H9 (cell line): Measurements from ENCODE around the gene GP2. TPM values are rescaled to one million over a fixed set of nuclear protein-coding genes. Genes with fewer than 3 reads are reported as not detected.

Source experiments
- DNase-seq: peaks from one replicate; pipeline ENCODE4 v3.0.0-alpha.2; 2017
- H2AFZ ChIP-seq: one replicate; pipeline ENCODE4 v1.6.1; 2013; ENCODE audit warnings: mild to moderate bottlenecking, low read length, control low read depth, moderate library complexity
- H2AK5ac ChIP-seq: 2 replicates; pipeline ENCODE4 v1.6.1; 2013; ENCODE audit warnings: low read length, control low read depth, mixed read lengths; ENCODE audit not compliant: insufficient read length
- H2BK120ac ChIP-seq: one replicate; pipeline ENCODE4 v1.6.1; 2013; ENCODE audit warnings: low read depth, mild to moderate bottlenecking, low read length, control low read depth, inconsistent platforms; ENCODE audit not compliant: poor library complexity, severe bottlenecking
- H2BK12ac ChIP-seq: 2 replicates; pipeline ENCODE4 v1.6.1; 2013; ENCODE audit warnings: low read length, control low read depth, mixed read lengths, low read depth; ENCODE audit not compliant: insufficient read length
- H2BK15ac ChIP-seq: 2 replicates; pipeline ENCODE4 v1.6.1; 2013; ENCODE audit warnings: low read depth, low read length, control low read depth
- H2BK20ac ChIP-seq: one replicate; pipeline ENCODE4 v1.6.1; 2013; ENCODE audit warnings: low read depth, mild to moderate bottlenecking, low read length, control low read depth, inconsistent platforms; ENCODE audit not compliant: poor library complexity, severe bottlenecking
- H2BK5ac ChIP-seq: 2 replicates; pipeline ENCODE4 v1.6.1; 2013; ENCODE audit warnings: low read length, control low read depth, mixed read lengths; ENCODE audit not compliant: insufficient read length
- H3K14ac ChIP-seq: 2 replicates; pipeline ENCODE4 v1.6.1; 2013; ENCODE audit warnings: low read length, control low read depth; ENCODE audit not compliant: insufficient read depth
- H3K18ac ChIP-seq: 2 replicates; pipeline ENCODE4 v1.6.1; 2013; ENCODE audit warnings: low read depth, mild to moderate bottlenecking, mixed read lengths, low read length, control low read depth; ENCODE audit not compliant: insufficient read length
- H3K23ac ChIP-seq: 2 replicates; pipeline ENCODE4 v1.6.1; 2013; ENCODE audit warnings: low read length, control low read depth, mixed read lengths, low read depth; ENCODE audit not compliant: insufficient read length
- H3K23me2 ChIP-seq: 2 replicates; pipeline ENCODE4 v1.6.1; 2013; ENCODE audit warnings: low read depth, mild to moderate bottlenecking, mixed read lengths, low read length, control low read depth; ENCODE audit not compliant: insufficient read length, poor library complexity, severe bottlenecking
- H3K27ac ChIP-seq: 2 replicates; pipeline ENCODE4 v1.5.1; 2013; ENCODE audit warnings: low read length, control low read depth, mixed read lengths, low read depth; ENCODE audit not compliant: insufficient read length
- H3K27me3 ChIP-seq: 2 replicates; pipeline ENCODE4 v1.6.1; 2013; ENCODE audit warnings: low read length, control low read depth, inconsistent platforms; ENCODE audit not compliant: insufficient read depth
- H3K4ac ChIP-seq: 2 replicates; pipeline ENCODE4 v1.6.1; 2013; ENCODE audit warnings: low read depth, mild to moderate bottlenecking, control low read depth, inconsistent platforms, low read length, moderate library complexity
- H3K4me1 ChIP-seq: 2 replicates; pipeline ENCODE4 v1.6.1; 2013; ENCODE audit warnings: low read length, control low read depth, inconsistent platforms; ENCODE audit not compliant: insufficient read depth
- H3K4me2 ChIP-seq: 2 replicates; pipeline ENCODE4 v1.6.1; 2013; ENCODE audit warnings: low read length, control low read depth, mixed read lengths; ENCODE audit not compliant: insufficient read length, insufficient read depth
- H3K56ac ChIP-seq: 2 replicates; pipeline ENCODE4 v1.6.1; 2013; ENCODE audit warnings: low read depth, mild to moderate bottlenecking, mixed read lengths, low read length, control low read depth; ENCODE audit not compliant: insufficient read length
- H3K79me1 ChIP-seq: 2 replicates; pipeline ENCODE4 v1.6.1; 2013; ENCODE audit warnings: low read depth, mild to moderate bottlenecking, moderate library complexity, low read length, control low read depth, inconsistent platforms; ENCODE audit not compliant: insufficient read depth, poor library complexity, severe bottlenecking
- H3K79me2 ChIP-seq: 2 replicates; pipeline ENCODE4 v1.6.1; 2013; ENCODE audit warnings: low read length, control low read depth, inconsistent platforms; ENCODE audit not compliant: insufficient read depth
- H3K9ac ChIP-seq: 2 replicates; pipeline ENCODE4 v1.6.1; 2013; ENCODE audit warnings: low read length, control low read depth, mixed read lengths; ENCODE audit not compliant: insufficient read length; ENCODE audit errors: extremely low read depth
- H3K9me3 ChIP-seq: one replicate; pipeline ENCODE4 v1.6.1; 2013; ENCODE audit warnings: low read depth, low read length, inconsistent platforms; ENCODE audit not compliant: control insufficient read depth
- H3T11ph ChIP-seq: one replicate; pipeline ENCODE4 v1.6.1; 2013; ENCODE audit warnings: mild to moderate bottlenecking, low read length, control low read depth, inconsistent platforms
- H4K20me1 ChIP-seq: one replicate; pipeline ENCODE4 v1.6.1; 2013; ENCODE audit not compliant: control insufficient read depth, insufficient read length, insufficient read depth
- H4K5ac ChIP-seq: 2 replicates; pipeline ENCODE4 v1.6.1; 2013; ENCODE audit warnings: low read depth, mild to moderate bottlenecking, mixed read lengths, low read length, control low read depth; ENCODE audit not compliant: insufficient read length
- H4K8ac ChIP-seq: replicated peaks from 2 replicates; pipeline ENCODE4 v1.6.1; 2013; ENCODE audit warnings: low read length, control low read depth, mixed read lengths, low read depth; ENCODE audit not compliant: insufficient read length
- H4K91ac ChIP-seq: 2 replicates; pipeline ENCODE4 v1.6.1; 2013; ENCODE audit warnings: low read depth, mild to moderate bottlenecking, moderate library complexity, mixed read lengths, low read length, control low read depth; ENCODE audit not compliant: insufficient read length
- H3K27ac Mint-ChIP-seq, 3 experiments: 2 replicates in 2 of 3; 3 replicates in 1 of 3; pipeline ENCODE4 v1.8.0; 2020 to 2021; ENCODE audit warnings: mixed read lengths in 3 of 3, mild to moderate bottlenecking in 1 of 3, moderate library complexity in 1 of 3
- H3K27me3 Mint-ChIP-seq: 2 replicates; pipeline ENCODE4 v1.8.0; 2021; ENCODE audit warnings: low read depth, mild to moderate bottlenecking, moderate library complexity, mixed read lengths
- H3K36me3 Mint-ChIP-seq, 3 experiments: 2 replicates in 2 of 3; 3 replicates in 1 of 3; pipeline ENCODE4 v1.8.0; 2020 to 2021; ENCODE audit warnings: low read depth in 3 of 3, mixed read lengths in 3 of 3; ENCODE audit not compliant: insufficient read depth in 1 of 3
- H3K4me1 Mint-ChIP-seq, 2 experiments: 2 replicates each; pipeline ENCODE4 v1.8.0; 2020; ENCODE audit warnings: mixed read lengths in 2 of 2
- H3K4me3 Mint-ChIP-seq, 2 experiments: 2 replicates in 1 of 2; 3 replicates in 1 of 2; pipeline ENCODE4 v1.8.0; 2020 to 2021; ENCODE audit warnings: mild to moderate bottlenecking in 2 of 2, mixed read lengths in 2 of 2, moderate library complexity in 1 of 2
- H3K9me3 Mint-ChIP-seq, 2 experiments: 2 replicates in 1 of 2; 3 replicates in 1 of 2; pipeline ENCODE4 v1.8.0; 2020; ENCODE audit warnings: mild to moderate bottlenecking in 2 of 2, mixed read lengths in 2 of 2, moderate library complexity in 1 of 2
- CTCF ChIP-seq: fragments of 200-600 bp; sonication (generic); conservative IDR thresholded peaks from 3 replicates; pipeline ENCODE4 v1.8.0; 2021; ENCODE audit warnings: antibody characterized with exemption, mild to moderate bottlenecking
- WGBS: extraction: QIAGEN DNeasy Blood & Tissue Kit; methylation state at CpG from one replicate; pipeline ENCODE4 v1.1.7; 2013; ENCODE audit warnings: missing lambda C conversion rate, low lambda C conversion rate, mixed read lengths; ENCODE audit not compliant: insufficient read length; ENCODE audit errors: extremely low coverage; 5-methylcytosine and 5-hydroxymethylcytosine counted together
- total RNA-seq: library from RNA; stranded (reverse); gene quantifications from 2 replicates; pipeline ENCODE4 v1.2.1, GENCODE V29; 2021

Gene GP2
- total RNA-seq, 1 experiment from 2014 or later: not detected

GRCh38 chr16:20311548-20311947 lies 15.8 kb downstream of the GP2 start:
- H3K27ac Mint-ChIP-seq: no peak overlapping the region
- Histone ChIP-seq H4K5ac (no peak overlapping the region), H4K20me1 (no peaks in the 10 kb centered on the region), H3K79me2 (no peaks in the 10 kb centered on the region), H3K9me3 (no peaks in the 10 kb centered on the region), H2AK5ac (no peak overlapping the region), H2BK120ac (no peak overlapping the region), H3K4me2 (no peak overlapping the region), H3K4ac (no peak overlapping the region), H3K79me1 (no peaks in the 10 kb centered on the region), H3T11ph (no peak overlapping the region), H3K27me3 (no peaks in the 10 kb centered on the region), H2BK12ac (no peak overlapping the region), H4K91ac (no peak overlapping the region), H3K56ac (no peak overlapping the region), H4K8ac (no peak overlapping the region), H3K4me1 (peaks cover 6% of the 10 kb centered on the region), H3K9ac (no peak overlapping the region), H3K27ac (no peak overlapping the region), H3K14ac (no peak overlapping the region), H3K23me2 (no peaks in the 10 kb centered on the region), H2BK15ac (no peak overlapping the region), H2AFZ (no peak overlapping the region), H3K23ac (no peak overlapping the region), H2BK5ac (no peak overlapping the region), H2BK20ac (no peak overlapping the region), H3K18ac (no peak overlapping the region)
- DNase-seq: no peak
- H3K27me3 Mint-ChIP-seq: 0 out of 2 replicates have a peak, but pooled peaks cover under 1% of the 10 kb centered on the region
- no peak overlapping the region for H3K4me3 Mint-ChIP-seq
- H3K9me3 Mint-ChIP-seq: peaks cover 0 to 4% of the 10 kb centered on the region in 2 experiments; a peak in 1 of 5 replicates
- no peaks in the 10 kb centered on the region for H3K36me3 Mint-ChIP-seq
- H3K4me1 Mint-ChIP-seq: peaks cover 8 to 12% of the 10 kb centered on the region in 2 experiments; a peak in 2 of 4 replicates
- no CpG with 5 or more reads among the region's 2 CpGs for WGBS
- TF ChIP-seq CTCF: no peak
